Measurements from ENCODE around the gene HBE1.

DNA sequence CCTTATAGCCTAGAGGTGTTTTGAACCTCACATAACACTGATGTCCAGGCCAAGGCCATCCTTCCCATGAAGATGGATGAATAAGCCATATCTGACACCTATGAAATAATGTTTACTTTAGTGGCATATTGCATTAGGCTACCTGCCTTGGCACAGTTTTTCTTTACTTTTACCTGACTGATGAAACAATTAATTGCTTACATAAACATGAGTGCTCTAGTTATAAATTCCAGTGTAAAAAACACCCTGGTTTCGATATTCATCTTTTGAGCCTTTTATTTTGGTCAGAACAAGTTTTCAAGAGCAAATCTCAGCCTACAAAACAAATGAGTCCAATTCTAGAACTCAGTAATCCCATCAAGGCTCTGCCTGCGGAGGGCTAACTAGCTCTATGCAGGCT is 7.0 kb upstream of the HBE1 start:
- no peak for TF ChIP-seq CTCF (IDR thresholded peaks at IDR 0.05)
- TF ChIP-seq POLR2A (IDR thresholded peaks at IDR 0.05) = no peak

Data from body of pancreas (tissue), 4 donors.